HepG2 (cell line): ENCODE data around the gene PARP8.

Experiments
- ARNT ChIP-seq: fragments of 450-650 bp; IDR thresholded peaks from 2 replicates; pipeline ENCODE4 v1.6.1; 2017
- ATF2 ChIP-seq: sonication (generic); formaldehyde crosslinking; IDR thresholded peaks from 2 replicates; pipeline ENCODE4 v1.4.0; 2020; ENCODE audit warnings: missing genetic modification reagents
- CEBPZ ChIP-seq: IDR thresholded peaks from 2 replicates; pipeline ENCODE4 v1.6.1; 2012; ENCODE audit warnings: low read length, improper control_type of control experiment
- CTCF ChIP-seq: sonication (generic); formaldehyde crosslinking; IDR thresholded peaks from 2 replicates; pipeline ENCODE4 v1.5.0; 2020; ENCODE audit warnings: mild to moderate bottlenecking, missing genetic modification reagents, moderate library complexity
- EZH2 ChIP-seq: conservative IDR thresholded peaks from 2 replicates; pipeline ENCODE4 v1.6.1; 2012; ENCODE audit warnings: mild to moderate bottlenecking, low read depth, low read length, moderate library complexity
- MAF1 ChIP-seq: sonication (generic); formaldehyde crosslinking; IDR thresholded peaks from 2 replicates; pipeline ENCODE4 v1.5.0; 2020; ENCODE audit warnings: missing genetic modification reagents, borderline replicate concordance
- POLR2A ChIP-seq, 2 experiments: IDR thresholded peaks; 2 replicates each; pipeline ENCODE4 v1.6.1; 2011; ENCODE audit warnings: low read depth in 2 of 2, low read length in 2 of 2, mild to moderate bottlenecking in 1 of 2, moderate library complexity in 1 of 2; ENCODE audit not compliant: insufficient read depth in 1 of 2
- SIN3A ChIP-seq: IDR thresholded peaks from 2 replicates; pipeline ENCODE4 v1.6.1; 2011; ENCODE audit warnings: low read depth, mild to moderate bottlenecking, control low read depth, low read length, borderline replicate concordance
- SMC3 ChIP-seq: IDR thresholded peaks from 2 replicates; pipeline ENCODE4 v1.6.1; 2011; ENCODE audit warnings: low read length, improper control_type of control experiment
- ZBTB33 ChIP-seq: sonication (generic); formaldehyde crosslinking; IDR thresholded peaks from 2 replicates; pipeline ENCODE4 v1.4.0; 2020; ENCODE audit warnings: missing genetic modification reagents

GRCh38 chr5:50770441-50770840 is 104.0 kb downstream of the PARP8 start:
- TF ChIP-seq ZBTB33 (CRISPR knock-in tag) (no peak), CEBPZ (no peak), EZH2 (no peak), ATF2 (CRISPR knock-in tag) (no peak), CTCF (CRISPR knock-in tag) (no peak), POLR2A (IDR thresholded peaks at IDR 0.05; ENCODE audit: insufficient read depth in 1 of 2, low read depth in 2 of 2, low read length in 2 of 2) (no peak), MAF1 (CRISPR knock-in tag) (no peak), SIN3A (no peak), SMC3 (no peak), ARNT (no peak)
